GM18511 (cell line): ENCODE results near the gene C1S.
"Not testable (repeated sequence)": the region's sequence is repeated elsewhere in the genome, so short reads cannot be mapped to it uniquely, and the experiment has no call there.

ENCODE experiments used
- ATAC-seq: cut with Tn5 transposase; IDR thresholded peaks from one replicate; pipeline ENCODE4 v1.9.1; 2021; ENCODE audit warnings: mild to moderate bottlenecking, moderate library complexity; ENCODE audit not compliant: unreplicated experiment

The C1S gene

GRCh38 chr12:7060353-7060954, at the start of gene C1S:
Gene C1S, plus strand, starts transcription at chr12:7060718. Its CDS starts 1,195 bp downstream, at chr12:7061913.
- no peak for ATAC-seq

DNA sequence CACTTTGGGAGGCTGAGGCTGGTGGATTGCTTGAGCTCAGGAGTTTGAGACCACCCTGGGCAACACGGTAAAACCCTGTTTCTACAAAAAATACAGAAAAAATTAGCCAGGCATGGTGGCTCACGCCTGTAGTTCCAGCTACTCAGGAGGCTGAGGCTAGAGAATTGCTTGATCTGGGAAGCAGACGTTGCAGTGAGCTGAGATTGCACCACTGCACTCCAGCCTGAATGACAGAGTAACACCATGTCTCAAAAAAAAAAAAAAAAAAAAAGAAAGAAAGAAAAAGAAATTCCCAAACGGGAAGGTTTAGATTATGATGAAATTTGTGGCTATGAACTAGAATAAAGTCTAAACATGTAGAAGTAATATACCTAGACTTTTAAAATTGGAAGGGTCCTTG, 49.1 kb upstream of the C1S start:
- ATAC-seq = not testable (repeated sequence)

- ATAC-seq = no peak
Measured at GRCh38 chr12:7012024-7012607, 48.4 kb upstream of the C1S start.

- ATAC-seq = no peak
Measured at GRCh38 chr12:7013101-7013500, 47.4 kb upstream of the C1S start.

DNA sequence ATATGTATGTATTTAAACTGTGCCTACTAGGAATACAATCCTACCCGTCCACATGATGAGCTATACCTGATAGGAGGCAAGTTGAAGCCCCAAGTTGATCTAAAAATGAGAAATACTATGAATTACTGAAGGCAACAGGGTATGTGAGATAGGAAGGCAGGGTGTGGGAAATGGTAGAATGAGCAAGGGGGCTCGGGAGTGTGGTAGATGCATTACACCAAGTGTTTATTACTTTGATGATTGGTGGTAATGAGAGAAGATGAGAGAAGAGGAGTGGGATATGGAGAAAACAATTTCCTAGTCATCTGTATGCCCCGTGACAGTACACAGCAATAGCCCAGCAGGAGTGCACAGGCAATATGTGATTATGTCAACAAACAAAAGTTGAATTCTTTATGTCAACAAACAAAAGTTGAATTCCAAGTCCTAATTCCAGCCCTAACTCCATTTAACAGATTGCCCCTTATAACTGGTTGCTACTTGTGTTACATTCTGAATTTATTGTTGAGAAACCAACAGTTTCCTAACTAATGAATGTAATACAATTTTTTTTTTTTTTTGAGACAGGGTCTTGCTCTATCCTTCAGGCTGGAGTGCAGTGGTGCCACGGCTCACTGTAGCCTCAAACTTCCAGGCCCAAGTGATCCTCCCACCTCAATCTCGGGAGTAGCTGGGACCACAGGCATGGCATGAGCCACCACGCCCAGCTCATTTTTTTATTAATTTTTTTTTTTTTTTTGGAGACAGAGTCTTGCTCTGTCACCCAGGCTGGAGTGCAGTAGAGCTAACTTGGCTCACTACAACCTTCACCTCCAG, 44.8 kb upstream of the C1S start:
- no peak for ATAC-seq

DNA sequence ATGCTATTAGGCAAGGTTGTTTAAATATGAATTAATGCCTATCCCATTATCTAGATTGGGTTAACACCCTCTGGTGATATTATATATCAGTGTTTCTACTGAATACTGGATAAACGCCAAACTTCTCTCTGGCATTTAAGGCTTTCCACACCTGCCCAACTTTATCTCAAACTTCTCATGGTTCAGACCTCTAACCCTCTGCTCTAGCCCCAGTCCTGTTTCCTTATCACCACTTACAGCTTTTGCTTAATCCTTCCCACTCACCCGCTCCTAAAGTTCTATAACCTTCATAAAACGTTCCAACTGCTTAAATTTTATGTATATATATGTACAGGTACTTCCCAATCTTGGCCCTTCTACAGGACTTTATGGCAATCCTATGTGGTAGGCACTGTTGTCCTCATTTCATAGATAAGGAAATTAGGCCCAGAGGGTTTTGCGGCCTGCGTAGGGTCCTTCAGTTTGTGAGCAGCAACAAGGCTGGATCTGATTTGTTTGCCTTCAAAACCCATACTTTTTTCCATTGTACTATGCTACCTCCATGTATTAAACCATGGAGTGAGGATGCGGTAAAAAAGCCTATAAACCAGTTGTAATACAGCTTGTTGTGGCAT, 43.5 kb upstream of the C1S start:
- no peak for ATAC-seq

GRCh38 chr12:7017870-7018349, 42.6 kb upstream of the C1S start:
- peak; percentile 36 for ATAC-seq

DNA sequence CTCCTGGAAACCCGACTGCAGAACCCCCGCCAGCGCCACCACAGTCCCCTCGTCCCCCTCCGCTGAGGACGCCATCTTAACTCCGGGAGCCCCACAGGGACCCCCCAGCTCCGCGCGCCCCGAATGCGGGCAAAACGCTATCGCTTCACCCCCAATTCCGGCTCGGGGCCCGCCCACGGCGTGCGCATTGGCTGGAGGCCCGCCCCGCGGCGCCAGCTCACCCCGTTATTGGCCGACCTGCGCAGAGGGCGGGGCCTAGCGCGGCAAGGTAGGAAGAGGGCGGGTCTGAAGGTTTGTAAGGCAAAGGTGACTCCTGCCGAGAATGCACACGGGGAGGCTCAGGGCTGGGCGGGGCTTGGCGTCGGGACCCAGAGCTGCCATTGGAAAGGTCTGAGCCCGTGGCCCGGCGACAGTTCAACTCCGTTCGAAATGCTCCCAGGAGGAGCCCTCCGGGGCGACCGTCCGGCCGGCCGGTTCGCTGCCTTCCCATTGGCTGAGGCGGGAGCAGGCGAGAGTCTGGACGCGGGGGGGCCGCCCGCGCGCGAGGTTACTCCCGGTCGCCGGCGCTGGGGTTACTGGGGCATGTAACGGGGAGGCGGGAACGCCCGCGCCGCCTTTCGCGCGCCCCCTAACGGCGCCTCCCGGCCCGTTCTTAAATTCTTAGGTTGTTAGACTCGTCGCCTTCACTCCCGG, 42.0 kb upstream of the C1S start, which contains the start of gene LPCAT3:
LPCAT3 (minus strand) TSS at position 127 of the 693 bp plus-strand sequence; CDS start at position 75, 52 bp downstream.
- ATAC-seq = peak; percentile 95

DNA sequence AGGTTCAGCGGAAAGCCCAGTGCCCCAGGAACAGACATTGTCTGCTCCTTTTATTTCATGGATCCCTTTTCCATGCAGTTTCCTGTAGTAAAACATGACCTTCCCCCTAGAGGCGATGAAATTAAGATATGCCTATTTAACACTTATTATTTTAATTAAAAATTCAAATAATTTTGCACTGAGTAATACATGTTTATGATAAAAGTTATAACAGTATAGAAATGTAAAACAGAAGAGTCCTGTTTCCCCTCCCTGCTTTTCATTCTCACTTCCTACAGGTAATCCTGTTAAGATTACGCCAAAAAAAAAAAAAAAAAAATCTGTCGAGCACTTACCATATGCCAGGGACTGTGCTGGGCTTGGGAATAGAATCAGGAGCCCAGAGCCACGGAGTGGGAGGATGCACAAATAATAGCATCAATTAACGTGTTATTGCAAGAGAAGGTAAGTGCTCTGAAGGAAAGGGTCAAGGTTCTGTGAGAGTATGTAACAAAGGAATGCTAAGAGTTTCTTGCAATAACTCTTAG, 41.4 kb upstream of the C1S start:
- no peak for ATAC-seq

DNA sequence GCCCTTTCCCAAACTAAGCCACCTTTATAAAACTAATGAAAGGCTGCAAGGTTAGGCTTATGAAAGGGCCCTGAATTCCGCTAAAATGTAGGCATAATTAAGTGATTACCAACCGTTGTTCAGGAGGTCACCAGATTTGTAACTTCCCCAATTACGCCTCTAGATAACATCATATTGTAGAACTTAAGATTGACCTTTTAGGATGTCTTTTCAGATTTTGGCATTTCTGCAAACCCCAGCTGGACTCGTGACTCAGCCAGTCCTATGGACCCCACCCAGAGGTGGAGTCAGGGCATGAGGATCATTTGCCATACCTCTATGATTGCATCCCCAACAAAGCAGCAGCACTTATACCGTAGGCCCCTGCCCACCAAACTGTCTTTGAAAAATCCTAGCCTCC, 38.6 kb upstream of the C1S start:
- ATAC-seq = no peak

GRCh38 chr12:7023114-7023513, 37.4 kb upstream of the C1S start:
- ATAC-seq = no peak

- ATAC-seq = no peak
Measured at GRCh38 chr12:7026854-7027253, 33.7 kb upstream of the C1S start.

DNA sequence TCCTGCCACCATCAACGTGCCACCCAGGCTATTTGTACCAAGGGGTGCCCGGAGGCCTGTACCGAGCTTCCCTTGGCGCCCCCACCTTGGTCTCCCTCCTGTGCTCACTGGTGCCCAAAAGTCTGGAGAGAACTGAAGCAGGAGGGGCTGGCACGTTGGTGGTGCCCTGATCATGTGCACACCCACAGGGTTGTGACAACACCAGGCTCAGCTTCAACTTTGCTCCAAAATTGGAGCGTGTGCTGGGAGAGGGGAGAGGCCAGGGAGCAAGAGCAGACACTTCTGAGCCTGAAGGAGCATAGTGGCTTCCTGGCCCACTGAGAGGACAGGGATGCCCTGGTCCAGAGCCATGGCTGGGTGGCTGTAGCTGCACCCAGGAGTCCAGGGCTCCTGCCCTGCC, 29.2 kb upstream of the C1S start:
- ATAC-seq = no peak

DNA sequence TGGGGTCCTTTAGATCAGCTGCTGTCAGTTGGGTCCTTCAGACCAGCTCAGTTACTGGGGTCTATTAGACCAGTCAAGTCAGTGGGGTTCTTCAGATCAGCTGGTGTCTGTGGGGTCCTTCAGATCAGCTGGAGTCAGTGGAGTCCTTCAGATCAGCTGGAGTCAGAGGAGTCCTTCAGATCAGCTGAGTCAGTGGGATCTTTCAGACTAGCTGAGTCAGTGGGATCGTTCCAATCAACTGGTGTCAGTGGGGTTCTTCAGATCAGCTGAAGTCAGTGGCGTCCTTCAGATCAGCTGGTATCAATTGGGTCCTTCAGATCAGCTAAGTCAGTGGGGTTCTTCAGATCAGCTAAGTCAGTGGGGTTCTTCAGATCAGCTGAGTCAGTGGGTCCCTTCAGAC, 27.5 kb upstream of the C1S start:
- no peak for ATAC-seq

- ATAC-seq = no peak
Measured at GRCh38 chr12:7034464-7034863, 26.1 kb upstream of the C1S start.

DNA sequence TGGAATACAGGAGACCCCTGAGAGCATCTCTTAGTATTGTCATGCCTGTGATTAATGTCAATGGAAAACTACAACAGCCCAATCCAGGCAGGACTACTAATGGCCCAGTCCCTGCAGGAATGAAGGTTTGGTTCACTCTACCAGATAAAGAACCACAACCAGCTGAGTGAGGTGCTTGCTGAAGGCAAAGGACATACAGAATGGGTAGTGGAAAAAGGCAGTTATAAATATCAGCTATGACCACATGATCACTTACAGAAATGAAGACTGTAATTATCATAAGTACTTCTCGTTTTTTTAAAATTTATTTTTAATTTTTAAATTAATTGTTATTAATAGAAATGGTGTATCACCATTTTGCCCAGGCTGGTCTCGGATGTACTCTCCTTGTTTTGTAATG, 25.1 kb upstream of the C1S start:
- no peak for ATAC-seq

DNA sequence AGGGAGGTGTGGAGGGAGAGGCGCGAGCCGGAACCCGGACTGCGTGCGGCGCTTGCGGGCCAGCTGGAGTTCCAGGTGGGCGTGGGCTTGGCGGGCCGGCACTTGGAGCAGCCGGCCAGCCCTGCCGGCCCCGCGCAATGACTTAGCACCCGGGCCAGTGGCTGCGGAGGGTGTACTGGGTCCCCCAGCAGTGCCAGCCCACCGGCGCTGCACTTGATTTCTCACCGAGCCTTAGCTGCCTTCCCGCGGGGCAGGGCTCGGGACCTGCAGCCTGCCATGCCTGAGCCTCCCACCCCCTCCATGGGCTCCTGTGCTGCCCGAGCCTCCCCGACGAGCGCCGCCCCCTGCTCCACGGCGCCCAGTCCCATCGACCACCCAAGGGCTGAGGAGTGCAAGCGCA, 23.1 kb upstream of the C1S start:
- ATAC-seq = not testable (repeated sequence)

GRCh38 chr12:7038591-7038990, 21.9 kb upstream of the C1S start:
- ATAC-seq = no peak

DNA sequence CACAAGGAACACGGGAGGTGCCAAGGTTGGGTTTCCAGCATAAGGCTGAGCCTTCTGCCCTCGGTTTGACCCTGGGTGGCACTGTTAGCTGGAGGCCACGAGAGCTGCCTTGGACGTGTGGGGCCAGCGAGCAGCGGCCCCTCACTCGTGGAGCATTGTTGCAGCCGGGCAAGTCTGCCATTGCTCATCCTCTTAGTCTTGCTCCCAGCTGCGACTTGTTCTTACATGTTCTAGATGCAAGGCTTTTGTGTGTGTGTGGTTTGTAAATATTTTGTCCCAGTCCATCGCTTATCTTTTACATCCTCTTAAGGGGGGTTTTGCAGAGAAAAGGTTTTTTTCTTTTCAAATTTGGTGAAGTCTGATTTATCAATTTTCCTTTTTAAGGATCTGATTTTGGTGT, 21.1 kb upstream of the C1S start:
- ATAC-seq = no peak

DNA sequence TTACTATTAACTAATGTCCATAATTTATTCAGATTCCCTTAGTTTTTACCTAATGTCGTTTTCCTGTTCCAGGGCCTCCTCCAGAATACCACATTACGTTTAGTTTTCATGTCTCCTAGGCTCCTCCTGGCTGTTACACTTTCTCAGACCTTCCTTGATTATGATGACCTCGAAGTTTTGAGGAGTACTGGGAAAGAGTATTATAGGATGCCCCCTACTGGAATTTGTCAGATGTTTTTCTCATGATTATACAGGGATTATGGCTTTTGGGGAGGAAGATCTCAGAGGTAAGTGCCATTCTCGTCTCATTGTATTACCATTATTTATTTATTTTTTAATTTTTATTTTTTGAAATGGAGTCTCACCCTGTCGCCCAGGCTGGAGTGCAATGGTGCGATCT, 17.7 kb upstream of the C1S start:
- ATAC-seq = no peak

DNA sequence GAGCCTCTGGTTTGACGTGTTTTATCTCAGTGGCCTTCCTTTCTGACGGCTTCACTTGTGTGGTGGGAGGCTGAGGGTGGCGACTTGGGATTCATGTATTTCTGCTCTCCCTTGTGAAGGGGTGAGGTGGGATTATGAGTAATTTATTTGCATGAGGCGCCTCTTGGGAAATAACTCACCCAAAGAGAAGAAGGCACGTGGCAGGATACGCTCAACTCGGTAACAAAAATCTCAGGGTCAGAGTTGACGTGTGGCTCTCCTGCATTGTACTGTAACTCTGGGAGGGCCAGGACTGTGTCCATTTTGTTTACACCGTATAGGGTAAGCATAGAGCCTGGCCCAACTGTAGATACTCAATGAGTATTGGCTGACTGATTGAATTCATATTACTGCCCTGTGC, 14.6 kb upstream of the C1S start:
- ATAC-seq = no peak
